ENCODE results near the gene RBM22.
"Not testable (repeated sequence)": the region's sequence is repeated elsewhere in the genome, so short reads cannot be mapped to it uniquely, and the experiment has no call there.

The RBM22 gene

GRCh38 chr5:150700594-150701377, at the start of gene RBM22:
Gene RBM22 (minus strand): TSS chr5:150701062. CDS start chr5:150700985, 77 bp downstream.
- peak; percentile 88 to 96 for DNase-seq

GRCh38 chr5:150750469-150750868, 49.6 kb upstream of the RBM22 start:
- no peak for DNase-seq

GRCh38 chr5:150743142-150743488, 42.3 kb upstream of the RBM22 start:
- DNase-seq = not testable (repeated sequence)

GRCh38 chr5:150742455-150743141, 41.7 kb upstream of the RBM22 start:
- DNase-seq = not testable (repeated sequence)

- DNase-seq = no peak
These were observed 40.1 kb upstream of the RBM22 start for GRCh38 chr5:150740992-150741391.

GRCh38 chr5:150738862-150739261, 38.0 kb upstream of the RBM22 start:
- no peak for DNase-seq

GRCh38 chr5:150734579-150735384, 33.9 kb upstream of the RBM22 start:
- no peak for DNase-seq

- DNase-seq = no peak
These were observed 30.9 kb upstream of the RBM22 start for GRCh38 chr5:150731669-150732242.

GRCh38 chr5:150729859-150730258, 29.0 kb upstream of the RBM22 start:
- DNase-seq = no peak

- DNase-seq = no peak
These were observed 23.0 kb upstream of the RBM22 start for GRCh38 chr5:150723845-150724244.

- no peak for DNase-seq
These were observed 9.3 kb upstream of the RBM22 start for GRCh38 chr5:150710165-150710564.

- DNase-seq = no peak
These were observed 6.0 kb upstream of the RBM22 start for GRCh38 chr5:150706776-150707390.

- no peak for DNase-seq
These were observed 2.9 kb upstream of the RBM22 start for GRCh38 chr5:150703762-150704161.

GRCh38 chr5:150700246-150700593, 642 bp downstream of the RBM22 start:
- peak in 1 of 2 experiments; percentile 48 for DNase-seq

GRCh38 chr5:150694612-150695011, 6.2 kb downstream of the RBM22 start:
- no peak for DNase-seq

GRCh38 chr5:150692276-150692675, 8.6 kb downstream of the RBM22 start:
- no peak for DNase-seq

- no peak for DNase-seq
These were observed 10.1 kb downstream of the RBM22 start for GRCh38 chr5:150690760-150691159.

- DNase-seq = no peak
These were observed 11.7 kb downstream of the RBM22 start for GRCh38 chr5:150689120-150689519.

GRCh38 chr5:150676578-150676977, 24.3 kb downstream of the RBM22 start:
- DNase-seq = no peak

GRCh38 chr5:150675069-150675468, 25.8 kb downstream of the RBM22 start:
- DNase-seq = no peak

GRCh38 chr5:150674341-150674821, 26.5 kb downstream of the RBM22 start:
- DNase-seq = no peak

GRCh38 chr5:150672884-150673275, 28.0 kb downstream of the RBM22 start:
- DNase-seq = no peak
